Transverse colon (tissue), 4 donors: ENCODE measurements around the gene USP34.

Experiments used
- EP300 ChIP-seq: sonication (generic); formaldehyde crosslinking; IDR thresholded peaks from one replicate; pipeline ENCODE4 v1.6.1; 2017; ENCODE audit warnings: antibody characterized with exemption, low read depth
- POLR2A ChIP-seq: fragments of 450-650 bp; IDR thresholded peaks from one replicate; pipeline ENCODE4 v1.6.1; 2016; ENCODE audit warnings: antibody characterized with exemption, mild to moderate bottlenecking, moderate library complexity
- POLR2AphosphoS5 ChIP-seq, 3 donors: sonication (generic); formaldehyde crosslinking; IDR thresholded peaks; one replicate each; pipeline ENCODE4 v1.6.1; 2016; ENCODE audit warnings: antibody characterized with exemption in 3 of 3
- TF ChIP-seq, protein P1 (sequence below), 5 experiments: fragments of 200-600 bp in 3 of 5; fragments of 450-650 bp in 2 of 5; sonication (generic) in 3 of 5; IDR thresholded peaks; 1 replicate in 2 of 5; 2 replicates in 3 of 5; pipeline ENCODE4 v1.5.1; 2016 to 2017; ENCODE audit warnings: antibody characterized with exemption in 5 of 5, inconsistent platforms in 3 of 5, mild to moderate bottlenecking in 2 of 5, moderate library complexity in 1 of 5

DNA sequence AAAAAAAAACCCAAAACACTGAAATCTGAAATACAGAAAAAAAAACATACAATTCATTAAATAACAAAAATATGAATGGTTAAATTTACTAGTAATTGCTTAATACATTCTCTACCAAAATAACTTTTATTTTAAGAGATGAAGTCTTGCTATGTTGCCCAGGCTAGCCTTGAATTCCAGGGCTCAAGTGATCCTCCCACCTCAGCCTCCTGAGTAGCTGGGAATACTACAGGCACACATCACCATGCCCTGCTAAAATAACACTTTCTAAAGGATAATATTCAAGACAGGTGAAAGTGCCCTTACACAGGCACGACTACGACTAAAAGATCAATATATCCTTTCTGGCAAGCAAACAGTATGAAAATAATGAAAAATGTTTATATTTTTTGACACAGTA is 9.5 kb downstream of the USP34 start:
- TF ChIP-seq, protein P1, sequence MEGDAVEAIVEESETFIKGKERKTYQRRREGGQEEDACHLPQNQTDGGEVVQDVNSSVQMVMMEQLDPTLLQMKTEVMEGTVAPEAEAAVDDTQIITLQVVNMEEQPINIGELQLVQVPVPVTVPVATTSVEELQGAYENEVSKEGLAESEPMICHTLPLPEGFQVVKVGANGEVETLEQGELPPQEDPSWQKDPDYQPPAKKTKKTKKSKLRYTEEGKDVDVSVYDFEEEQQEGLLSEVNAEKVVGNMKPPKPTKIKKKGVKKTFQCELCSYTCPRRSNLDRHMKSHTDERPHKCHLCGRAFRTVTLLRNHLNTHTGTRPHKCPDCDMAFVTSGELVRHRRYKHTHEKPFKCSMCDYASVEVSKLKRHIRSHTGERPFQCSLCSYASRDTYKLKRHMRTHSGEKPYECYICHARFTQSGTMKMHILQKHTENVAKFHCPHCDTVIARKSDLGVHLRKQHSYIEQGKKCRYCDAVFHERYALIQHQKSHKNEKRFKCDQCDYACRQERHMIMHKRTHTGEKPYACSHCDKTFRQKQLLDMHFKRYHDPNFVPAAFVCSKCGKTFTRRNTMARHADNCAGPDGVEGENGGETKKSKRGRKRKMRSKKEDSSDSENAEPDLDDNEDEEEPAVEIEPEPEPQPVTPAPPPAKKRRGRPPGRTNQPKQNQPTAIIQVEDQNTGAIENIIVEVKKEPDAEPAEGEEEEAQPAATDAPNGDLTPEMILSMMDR (IDR thresholded peaks at IDR 0.05) = no peak
- TF ChIP-seq EP300 (no peak), POLR2A (no peak), POLR2AphosphoS5 (IDR thresholded peaks at IDR 0.05) (no peak)
